GM12878 (cell line): Measurements from ENCODE around the gene COX10. TPM values are rescaled to one million over a fixed set of nuclear protein-coding genes. Genes with fewer than 3 reads are reported as not detected.

Source experiments
- MTA3 ChIP-seq: IDR thresholded peaks from 2 replicates; pipeline ENCODE4 v1.6.1; 2012; ENCODE audit warnings: low read length, inconsistent platforms, borderline replicate concordance
- MYB ChIP-seq: fragments of 150-350 bp; IDR thresholded peaks from 2 replicates; pipeline ENCODE4 v1.6.1; 2014; ENCODE audit warnings: mild to moderate bottlenecking, low read depth, low read length, borderline replicate concordance
- NBN ChIP-seq: fragments of 450-650 bp; IDR thresholded peaks from 2 replicates; pipeline ENCODE4 v1.6.1; 2016
- POLR2A ChIP-seq: IDR thresholded peaks from 2 replicates; pipeline ENCODE4 v1.6.1; 2011; ENCODE audit warnings: low read depth, mild to moderate bottlenecking, low read length
- POLR2AphosphoS2 ChIP-seq: IDR thresholded peaks from 2 replicates; pipeline ENCODE4 v1.6.1; 2011; ENCODE audit warnings: low read depth, mild to moderate bottlenecking, low read length, improper control_type of control experiment, moderate library complexity
- RAD51 ChIP-seq: fragments of 450-650 bp; IDR thresholded peaks from 2 replicates; pipeline ENCODE4 v1.6.1; 2016; ENCODE audit warnings: moderate library complexity, mild to moderate bottlenecking, inconsistent platforms
- SKIL ChIP-seq: fragments of 450-650 bp; IDR thresholded peaks from 2 replicates; pipeline ENCODE4 v1.6.1; 2017; ENCODE audit warnings: mild to moderate bottlenecking, low read depth, inconsistent platforms; ENCODE audit not compliant: poor library complexity, severe bottlenecking
- SPI1 ChIP-seq: IDR thresholded peaks from 2 replicates; pipeline ENCODE4 v1.6.1; 2011; ENCODE audit warnings: low read depth, mild to moderate bottlenecking, low read length, moderate library complexity, borderline replicate concordance; ENCODE audit not compliant: insufficient read depth
- USF1 ChIP-seq: IDR thresholded peaks from 2 replicates; pipeline ENCODE4 v1.6.1; 2011; ENCODE audit warnings: borderline replicate concordance, low read depth, mild to moderate bottlenecking, moderate library complexity, mixed read lengths, low read length; ENCODE audit not compliant: insufficient read depth; ENCODE audit errors: extremely low read length
- ZBTB33 ChIP-seq: fragments of 450-650 bp; IDR thresholded peaks from 2 replicates; pipeline ENCODE4 v1.6.1; 2017; ENCODE audit warnings: mild to moderate bottlenecking
- ZNF592 ChIP-seq: fragments of 450-650 bp; IDR thresholded peaks from 2 replicates; pipeline ENCODE4 v1.6.1; 2017; ENCODE audit warnings: mild to moderate bottlenecking, moderate library complexity
- ZNF687 ChIP-seq: fragments of 450-650 bp; IDR thresholded peaks from 2 replicates; pipeline ENCODE4 v1.6.1; 2017; ENCODE audit warnings: mild to moderate bottlenecking, moderate library complexity
- polyA plus RNA-seq, 11 experiments: library from polyadenylated mRNA; depleted of rRNA in 4 of 11; unstranded in 6 of 11; stranded (reverse) in 5 of 11; fragments of >200 nt; fragmentation: Nextera tagmentation in 4 of 11; fragmentation: Illumina TruSeq in 1 of 11; extraction: Ambion mirVana in 4 of 11; extraction: Trizol in 1 of 11; gene quantifications; 1 replicate in 1 of 11; 2 replicates in 10 of 11; pipeline versions ENCODE4 v1.2.1 to v1.2.3, GENCODE V29; 2011 to 2016; ENCODE audit warnings: inconsistent platforms in 2 of 11, missing spikeins in 2 of 11, low read depth in 1 of 11
- total RNA-seq, 4 experiments: library from RNA; depleted of rRNA in 3 of 4; stranded (reverse); fragments of >200 nt in 3 of 4; fragmentation: Illumina TruSeq in 1 of 4; extraction: Trizol in 1 of 4; gene quantifications; 2 replicates each; pipeline versions ENCODE4 v1.2.1 to v1.2.3, GENCODE V29; 2013 to 2021

Gene COX10
- total and polyA plus RNA-seq, 10 of the 15 experiments (the other 5 are each of a cell fraction or from before 2014, with no cell fraction given): 9.6 to 29.4 (median 21.3) TPM

GRCh38 chr17:14069251-14070021, at the start of gene COX10 (continued):
- TF ChIP-seq SKIL: no peak
- TF ChIP-seq POLR2A: peak; percentile 96
- TF ChIP-seq ZNF687: no peak; the same call in 1 of the 2 replicates
- TF ChIP-seq USF1: no peak
- no peak for TF ChIP-seq RAD51
- no peak for TF ChIP-seq MTA3
- TF ChIP-seq ZBTB33: no peak
- peak; percentile 78 for TF ChIP-seq NBN
- TF ChIP-seq POLR2AphosphoS2: peak; percentile 66
- TF ChIP-seq ZNF592: no peak
- TF ChIP-seq SPI1: no peak
- no peak for TF ChIP-seq MYB
